Chondrocyte (in vitro differentiated cells): ENCODE measurements around the gene MXD1. TPM values are rescaled to one million over a fixed set of nuclear protein-coding genes. Genes with fewer than 3 reads are reported as not detected.

Experiments used
- DNase-seq: peaks from one replicate; pipeline ENCODE4 v3.0.0; 2021; ENCODE audit warnings: mixed read lengths, low spot score
- H3K27ac Mint-ChIP-seq: one replicate; pipeline ENCODE4 v1.8.0; 2021; ENCODE audit warnings: mild to moderate bottlenecking, moderate library complexity, mixed read lengths; ENCODE audit not compliant: unreplicated experiment
- H3K27me3 Mint-ChIP-seq: 2 replicates; pipeline ENCODE4 v1.8.0; 2021; ENCODE audit warnings: low read depth, mixed read lengths
- H3K36me3 Mint-ChIP-seq: 2 replicates; pipeline ENCODE4 v1.8.0; 2021; ENCODE audit warnings: low read depth, mixed read lengths
- H3K4me1 Mint-ChIP-seq: 2 replicates; pipeline ENCODE4 v1.8.0; 2021; ENCODE audit warnings: low read depth, mild to moderate bottlenecking, mixed read lengths
- H3K4me3 Mint-ChIP-seq: one replicate; pipeline ENCODE4 v1.8.0; 2021; ENCODE audit warnings: mild to moderate bottlenecking, moderate library complexity, mixed read lengths; ENCODE audit not compliant: unreplicated experiment
- H3K9me3 Mint-ChIP-seq: 2 replicates; pipeline ENCODE4 v1.8.0; 2021; ENCODE audit warnings: low read depth, mixed read lengths
- CTCF ChIP-seq: fragments of 200-600 bp; sonication (generic); IDR thresholded peaks from 2 replicates; pipeline ENCODE4 v1.5.0; 2021; ENCODE audit warnings: antibody characterized with exemption, mild to moderate bottlenecking, moderate library complexity
- total RNA-seq: library from RNA; stranded (reverse); gene quantifications from 3 replicates; pipeline ENCODE4 v1.2.1, GENCODE V29; 2021

The MXD1 gene
- total RNA-seq, 1 donor from 2014 or later: 16.9 TPM

- H3K9me3 Mint-ChIP-seq: no peaks in the 10 kb centered on the region
- no peaks in the 10 kb centered on the region for H3K4me1 Mint-ChIP-seq
- no peak overlapping the region for H3K27ac Mint-ChIP-seq
- H3K36me3 Mint-ChIP-seq: no peaks in the 10 kb centered on the region
- no peak overlapping the region for H3K4me3 Mint-ChIP-seq
- DNase-seq: no peak
- H3K27me3 Mint-ChIP-seq: peaks cover 31% of the 10 kb centered on the region
- no peak for TF ChIP-seq CTCF
Observed at GRCh38 chr2:69955029-69955428, 40.1 kb downstream of the MXD1 start.

GRCh38 chr2:69956475-69956979, 41.6 kb downstream of the MXD1 start:
- no peaks in the 10 kb centered on the region for H3K4me1 Mint-ChIP-seq
- H3K4me3 Mint-ChIP-seq: no peak overlapping the region
- H3K27me3 Mint-ChIP-seq: peaks cover 31% of the 10 kb centered on the region
- H3K27ac Mint-ChIP-seq: no peak overlapping the region
- no peak for TF ChIP-seq CTCF
- no peaks in the 10 kb centered on the region for H3K9me3 Mint-ChIP-seq
- no peak for DNase-seq
- no peaks in the 10 kb centered on the region for H3K36me3 Mint-ChIP-seq

- no peak for DNase-seq
- no peak overlapping the region for H3K4me3 Mint-ChIP-seq
- H3K27ac Mint-ChIP-seq: no peak overlapping the region
- H3K36me3 Mint-ChIP-seq: no peaks in the 10 kb centered on the region
- no peaks in the 10 kb centered on the region for H3K9me3 Mint-ChIP-seq
- no peak for TF ChIP-seq CTCF
- H3K27me3 Mint-ChIP-seq: peaks cover 31% of the 10 kb centered on the region
- H3K4me1 Mint-ChIP-seq: no peaks in the 10 kb centered on the region
Observed at GRCh38 chr2:69957965-69958364, 43.1 kb downstream of the MXD1 start.

- TF ChIP-seq CTCF: no peak
- Mint-ChIP-seq H3K27ac (no peak overlapping the region), H3K4me1 (no peaks in the 10 kb centered on the region), H3K9me3 (no peaks in the 10 kb centered on the region), H3K27me3 (peaks cover 31% of the 10 kb centered on the region), H3K36me3 (no peaks in the 10 kb centered on the region), H3K4me3 (no peak overlapping the region)
- no peak for DNase-seq
Observed at GRCh38 chr2:69958480-69958879, 43.6 kb downstream of the MXD1 start.

GRCh38 chr2:69959425-69959824, 44.5 kb downstream of the MXD1 start:
- TF ChIP-seq CTCF: no peak
- no peaks in the 10 kb centered on the region for H3K4me1 Mint-ChIP-seq
- no peak overlapping the region for H3K27ac Mint-ChIP-seq
- peaks cover 31% of the 10 kb centered on the region for H3K27me3 Mint-ChIP-seq
- H3K9me3 Mint-ChIP-seq: no peaks in the 10 kb centered on the region
- H3K4me3 Mint-ChIP-seq: no peak overlapping the region
- no peak for DNase-seq
- no peaks in the 10 kb centered on the region for H3K36me3 Mint-ChIP-seq
